ENCODE data around the gene CD58. TPM values are rescaled to one million over a fixed set of nuclear protein-coding genes. Genes with fewer than 3 reads are reported as not detected.

The CD58 gene
- total and polyA plus RNA-seq, 9 of the 15 experiments (the other 6 are each of a cell fraction or from before 2014, with no cell fraction given), result 18.1 to 113 (median 37.4) TPM

- peak; percentile 13 for TF ChIP-seq POLR2B (IDR thresholded peaks at IDR 0.05; ENCODE audit: low read depth, partially characterized antibody)
- peak; percentile 72 for TF ChIP-seq ADNP (tag; IDR thresholded peaks at IDR 0.05)
- TF ChIP-seq FOSL1 (tag; conservative IDR thresholded peaks at IDR 0.05), result peak; percentile 32; the same call in 1 of the 2 replicates
- TF ChIP-seq SMARCE1 (IDR thresholded peaks at IDR 0.05), result peak; percentile 39; the same call in 1 of the 2 replicates
- no peak for TF ChIP-seq MEIS2 (IDR thresholded peaks at IDR 0.05; ENCODE audit: partially characterized antibody)
- no peak for TF ChIP-seq CBFB (CRISPR knock-in tag; IDR thresholded peaks at IDR 0.05)
- TF ChIP-seq ASH1L (IDR thresholded peaks at IDR 0.05; ENCODE audit: borderline replicate concordance, low read depth, partially characterized antibody), result no peak
- no peak for TF ChIP-seq CEBPB (tag; IDR thresholded peaks at IDR 0.05)
Observed at GRCh38 chr1:116529199-116529631, 41.6 kb downstream of the CD58 start (continued).

- FAIRE-seq (no peak), DNase-seq (ENCODE audit: extremely low read depth in 1 of 4, low spot score in 3 of 4) (no peak), ATAC-seq (no peak)
- Histone ChIP-seq H3K36me3 (ENCODE audit: control insufficient read depth, insufficient read depth, low read length) (peaks cover 11% of the 10 kb centered on the region; the same call in 2 of the 3 replicates), H3K4me1 (replicated peaks in 1 of 2; ENCODE audit: control insufficient read depth in 2 of 2, insufficient read depth in 2 of 2, low read length in 2 of 2) (peaks cover 0 to 5% of the 10 kb centered on the region in 2 experiments; a peak in 2 of 5 replicates), H3K27ac (ENCODE audit: extremely low read depth, low read depth, low read length) (no peak overlapping the region), H2AFZ (ENCODE audit: low read depth, low read length) (no peak overlapping the region), H3K4me2 (ENCODE audit: insufficient read depth, low read length) (no peak overlapping the region), H3K9ac (ENCODE audit: insufficient read depth in 1 of 2, low read depth in 2 of 2, low read length in 2 of 2) (no peak overlapping the region), H3K79me2 (ENCODE audit: control insufficient read depth, insufficient read depth, low read length) (no peaks in the 10 kb centered on the region), H3K9me1 (ENCODE audit: control insufficient read depth, insufficient read depth, low read length) (no peaks in the 10 kb centered on the region), H3K27me3 (ENCODE audit: control insufficient read depth in 2 of 2, insufficient read depth in 2 of 2, low read length in 2 of 2) (no peaks in the 10 kb centered on the region), H3K4me3 (no peak overlapping the region), H3K9me3 (replicated peaks; ENCODE audit: control insufficient read depth, insufficient read depth, low read depth, low read length) (no peaks in the 10 kb centered on the region), H4K20me1 (replicated peaks; ENCODE audit: control insufficient read depth, insufficient read depth, low read length) (no peaks in the 10 kb centered on the region)
- ChIA-PET CTCF (ENCODE audit: low intra/inter-chr PET ratio) (interaction anchor here (0.5 kb wide), 1 partner anchor 21 kb away, joined by 3 read pairs; no protein-coding TSS in a partner anchor), POLR2A (no interaction called here)
- intact Hi-C loops (cut with micrococcal nuclease), result no loop called here
- 94% methylated on average over 1 of the region's 1 CpG for WGBS (ENCODE audit: insufficient coverage, low coverage, missing lambda C conversion rate)
- in situ Hi-C loops (cut with MboI), result no loop called here
- BruUV-seq (replicated peaks), result no TSS peak
- TF ChIP-seq POLR2A (conservative IDR thresholded peaks at IDR 0.05) (peak; percentile 30; the same call in 1 of the 2 replicates), ZBTB9 (CRISPR knock-in tag; IDR thresholded peaks at IDR 0.05) (no peak)
Observed at GRCh38 chr1:116528329-116529083, 42.3 kb downstream of the CD58 start.
